HG03175 (cell line): ENCODE measurements around the gene DDX42.
"Not testable (repeated sequence)": the region's sequence is repeated elsewhere in the genome, so short reads cannot be mapped to it uniquely, and the experiment has no call there.

Experiments
- ATAC-seq: cut with Tn5 transposase; IDR thresholded peaks from one replicate; pipeline ENCODE4 v1.9.1; 2021; ENCODE audit warnings: mild to moderate bottlenecking, moderate library complexity; ENCODE audit not compliant: unreplicated experiment

The DDX42 gene

DNA sequence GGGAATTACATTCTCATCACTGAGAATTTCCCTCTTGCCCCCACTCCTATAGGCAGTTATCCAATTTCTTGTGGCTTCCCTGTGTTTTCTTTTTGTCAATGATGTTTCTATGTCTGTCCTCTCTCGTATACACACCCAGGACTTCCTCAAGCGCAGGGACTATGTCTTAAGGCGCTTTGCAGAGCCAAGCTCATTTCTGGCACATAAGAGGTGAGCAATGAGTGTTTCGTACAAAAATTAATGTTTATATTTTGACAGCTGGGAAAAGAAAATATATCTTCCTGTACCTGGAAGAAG lies 947 bp downstream of the DDX42 start:
- ATAC-seq: no peak

- ATAC-seq: no peak
Observed at GRCh38 chr17:63775420-63775819, 1.4 kb downstream of the DDX42 start.

- no peak for ATAC-seq
Observed at GRCh38 chr17:63780507-63780906, 6.5 kb downstream of the DDX42 start.

DNA sequence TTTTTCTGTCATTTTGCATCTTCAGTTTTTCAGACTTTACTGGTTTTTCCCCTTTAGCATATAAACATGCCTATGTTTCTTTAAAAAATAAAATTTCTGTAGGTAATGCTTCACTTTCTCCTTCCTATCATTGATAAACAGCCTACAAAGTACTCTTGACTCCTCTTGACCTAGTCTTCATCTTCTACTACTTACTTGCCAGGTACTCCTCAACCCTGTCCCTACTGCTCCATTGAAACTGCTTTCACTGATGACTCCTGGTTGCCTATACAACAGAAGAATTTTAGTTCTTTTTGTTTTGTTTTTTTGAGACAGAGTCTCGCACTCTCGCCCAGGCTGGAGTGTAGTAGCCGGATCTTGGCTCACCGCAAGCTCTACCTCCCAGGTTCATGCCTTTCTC lies 7.0 kb downstream of the DDX42 start:
- ATAC-seq: no peak

- ATAC-seq: no peak
Observed at GRCh38 chr17:63783522-63783921, 9.6 kb downstream of the DDX42 start.

GRCh38 chr17:63785556-63785955 lies 11.6 kb downstream of the DDX42 start:
- ATAC-seq: no peak

- no peak for ATAC-seq
Observed at GRCh38 chr17:63786117-63786516, 12.1 kb downstream of the DDX42 start.

DNA sequence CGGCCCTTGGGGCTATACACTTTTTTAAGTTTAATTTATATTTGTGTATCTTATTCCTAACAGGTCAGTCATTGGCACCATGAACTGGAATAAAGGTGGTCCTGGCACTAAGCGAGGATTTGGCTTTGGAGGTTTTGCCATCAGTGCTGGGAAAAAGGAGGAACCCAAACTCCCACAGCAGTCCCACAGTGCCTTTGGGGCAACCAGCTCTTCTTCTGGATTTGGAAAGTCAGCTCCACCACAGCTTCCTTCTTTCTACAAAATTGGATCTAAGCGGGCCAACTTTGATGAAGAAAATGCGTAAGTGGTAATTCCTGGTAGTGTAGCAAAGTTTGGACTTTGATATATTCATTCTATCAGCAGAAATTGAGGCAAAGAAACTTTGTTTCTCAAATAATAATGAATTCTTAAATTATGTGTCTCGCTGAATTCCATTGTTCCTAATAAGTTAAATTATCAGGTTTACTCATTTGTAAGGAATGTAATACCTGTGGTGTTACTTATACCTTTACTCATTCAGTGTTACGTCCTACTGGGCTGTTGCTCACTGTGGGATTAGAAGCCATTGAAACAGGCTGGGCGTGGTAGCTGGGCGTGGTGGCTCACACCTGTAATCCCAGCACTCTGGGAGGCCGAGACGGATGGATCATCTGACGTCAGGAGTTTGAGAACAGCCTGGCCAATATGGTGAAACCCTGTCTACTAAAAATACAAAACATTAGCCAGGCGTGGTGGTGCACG lies 13.2 kb downstream of the DDX42 start:
- ATAC-seq: no peak

DNA sequence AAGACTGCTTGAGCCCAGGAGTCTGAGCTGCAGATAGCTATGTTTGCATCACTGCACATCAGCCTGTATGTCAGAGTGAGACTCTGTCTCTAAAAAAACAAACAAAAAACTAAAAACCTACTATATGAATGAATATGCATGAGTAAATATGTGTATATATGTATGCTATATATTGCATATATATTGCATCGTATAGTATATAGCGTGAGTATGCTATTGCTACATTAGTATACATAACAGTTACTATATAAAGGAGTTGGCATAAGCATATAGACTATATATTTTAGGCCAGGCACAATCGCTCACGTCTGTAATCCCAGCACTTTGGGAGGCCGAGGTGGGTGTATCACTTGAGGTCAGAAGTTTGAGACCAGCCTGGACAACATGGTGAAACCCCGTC lies 16.1 kb downstream of the DDX42 start:
- no peak for ATAC-seq

- ATAC-seq: no peak
Observed at GRCh38 chr17:63792055-63792729, 18.2 kb downstream of the DDX42 start.

- not testable (repeated sequence) for ATAC-seq
Observed at GRCh38 chr17:63796375-63796774, 22.4 kb downstream of the DDX42 start.

DNA sequence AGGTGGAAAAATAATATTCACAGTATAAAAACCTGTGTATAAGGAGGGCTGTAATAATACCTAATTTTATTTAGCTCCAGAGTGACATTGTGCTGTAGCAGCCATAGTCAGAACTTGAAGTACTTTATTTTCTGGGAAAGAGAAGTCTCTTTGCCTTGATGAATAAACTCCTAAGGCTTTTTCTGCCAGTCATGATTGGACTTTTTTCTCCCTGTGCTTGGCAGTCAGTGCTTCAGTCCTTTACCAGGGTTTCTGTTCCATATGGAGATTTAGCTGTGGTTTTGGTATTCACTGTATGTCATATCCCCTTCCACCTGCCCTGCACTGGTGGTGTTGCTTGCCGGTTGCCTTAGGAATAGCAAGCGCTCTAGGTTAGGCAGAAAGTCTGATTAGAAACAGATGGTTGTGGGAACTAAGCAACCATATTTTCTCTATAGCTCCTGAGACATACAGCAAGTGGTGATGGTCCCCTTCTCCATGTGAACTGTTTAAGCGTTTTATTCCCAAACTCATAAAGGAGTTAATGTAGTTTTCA lies 24.7 kb downstream of the DDX42 start:
- ATAC-seq: no peak

DNA sequence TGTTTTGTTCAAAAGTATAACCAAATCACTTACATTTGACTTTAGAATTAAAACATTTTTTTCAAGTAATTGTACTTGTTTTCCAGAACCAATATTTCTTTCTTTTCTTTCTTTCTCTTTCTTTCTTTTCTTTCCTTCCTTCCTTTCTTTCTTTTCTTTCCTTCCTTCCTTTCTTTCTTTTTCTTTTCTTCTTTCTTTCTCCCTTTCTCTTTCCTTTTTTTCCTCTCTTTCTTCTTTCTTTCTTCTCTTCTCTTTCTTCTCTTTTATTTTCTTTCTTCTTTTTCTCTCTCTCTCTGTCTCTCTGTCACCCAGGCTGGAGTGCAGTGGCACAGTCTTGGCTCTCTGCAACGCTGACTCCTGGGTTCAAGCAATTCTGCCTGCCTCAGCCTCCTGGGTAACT lies 26.8 kb downstream of the DDX42 start:
- ATAC-seq: no peak

GRCh38 chr17:63804328-63804727 lies 30.4 kb downstream of the DDX42 start:
- ATAC-seq: no peak

DNA sequence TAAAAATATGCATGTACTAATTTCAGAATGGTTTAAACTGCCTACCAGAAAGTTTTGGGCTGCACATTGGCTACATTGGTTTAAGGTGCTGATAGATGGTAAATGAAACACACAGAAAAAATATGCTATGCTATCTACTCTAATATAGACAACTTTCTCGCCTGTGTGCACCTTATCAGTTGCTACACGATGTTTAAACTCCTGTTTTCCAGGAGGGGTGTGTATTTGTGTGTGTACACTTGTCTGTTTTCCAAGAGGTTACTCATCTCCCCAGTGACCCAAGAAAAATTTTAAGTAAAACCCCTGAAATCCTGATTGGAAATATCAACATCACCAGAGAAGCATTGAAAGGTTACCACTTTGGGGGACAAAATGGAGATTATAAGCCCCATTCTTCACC lies 31.6 kb downstream of the DDX42 start:
- no peak for ATAC-seq

GRCh38 chr17:63809970-63810369 lies 36.0 kb downstream of the DDX42 start:
- ATAC-seq: no peak

DNA sequence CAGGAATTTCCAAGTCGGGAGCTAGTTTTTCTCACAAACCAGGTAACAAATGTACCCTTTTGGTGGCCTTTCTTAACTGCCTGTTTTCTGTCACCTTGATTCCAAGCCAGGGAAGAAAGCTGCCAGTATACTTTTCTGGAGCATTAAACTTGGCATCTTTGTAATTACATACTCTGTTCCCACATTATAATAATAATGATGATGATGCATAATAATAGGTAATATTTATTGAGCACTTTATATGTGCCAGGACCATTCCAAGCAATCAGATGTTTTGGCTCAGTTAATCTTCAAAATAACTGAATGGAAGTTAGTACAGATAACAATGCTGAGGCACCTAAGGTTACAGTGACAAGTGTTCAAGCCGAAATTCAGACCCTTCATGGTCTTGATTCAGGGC lies 42.2 kb downstream of the DDX42 start:
- no peak for ATAC-seq

GRCh38 chr17:63816669-63817068 lies 42.7 kb downstream of the DDX42 start:
- ATAC-seq: no peak

- no peak for ATAC-seq
Observed at GRCh38 chr17:63817736-63818385, 43.9 kb downstream of the DDX42 start.

- no peak for ATAC-seq
Observed at GRCh38 chr17:63819131-63819530, 45.2 kb downstream of the DDX42 start.

DNA sequence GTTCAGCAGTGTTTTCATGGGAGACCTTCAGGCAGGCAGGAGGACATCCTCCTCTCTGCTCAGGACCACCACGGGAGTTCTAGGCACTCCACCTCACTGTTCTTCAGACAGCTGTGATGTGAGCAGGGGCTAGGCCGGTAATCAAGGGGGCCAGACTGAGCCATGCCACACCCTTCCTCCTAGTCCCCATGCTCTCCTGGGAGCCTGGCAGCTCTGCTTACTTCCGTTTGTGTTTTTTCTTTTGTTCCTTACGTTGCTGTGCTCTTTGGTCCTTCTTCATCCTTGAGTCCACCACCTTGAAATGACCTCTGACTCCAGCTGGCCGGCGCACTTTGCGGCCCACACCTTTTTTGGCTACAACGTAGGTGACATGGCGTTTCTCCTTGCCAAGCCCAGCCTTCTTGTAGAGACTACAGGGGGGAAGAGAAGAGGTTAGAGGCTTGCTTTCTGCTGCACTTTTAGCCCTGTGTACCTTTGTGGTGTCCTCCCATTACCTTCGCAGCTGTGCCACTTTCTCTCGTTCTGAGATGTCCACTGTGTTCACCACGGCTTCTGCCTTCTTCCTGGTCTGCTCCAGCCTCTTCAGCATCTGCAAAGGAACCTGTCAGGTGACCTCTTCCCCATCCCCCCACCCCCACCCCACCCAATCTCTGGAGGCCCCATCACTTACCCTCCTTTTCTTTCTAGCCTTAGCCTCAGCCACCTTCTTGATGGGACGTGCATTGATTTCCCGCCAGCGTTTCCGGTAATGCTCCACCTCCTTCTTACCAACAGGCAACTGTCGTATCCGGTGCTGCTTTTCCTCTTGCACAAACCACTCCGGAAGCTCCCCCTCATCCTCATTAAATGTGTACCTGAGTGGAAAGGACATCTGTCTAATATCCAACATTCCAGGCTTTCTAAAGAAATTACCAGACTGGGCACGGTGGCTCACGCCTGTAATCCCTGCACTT lies 45.9 kb downstream of the DDX42 start:
- no peak for ATAC-seq
